ENCODE measurements around the gene RHOF.

- no peak for TF ChIP-seq CTCF (IDR thresholded peaks at IDR 0.05)
- no peak for TF ChIP-seq POLR2A (IDR thresholded peaks at IDR 0.05)
These were observed 17.4 kb upstream of the RHOF start for GRCh38 chr12:121810833-121811433.
